Middle frontal gyrus (tissue), 1 donor: Measurements from ENCODE around the gene TUT1.
"Not testable (repeated sequence)": the region's sequence is repeated elsewhere in the genome, so short reads cannot be mapped to it uniquely, and the experiment has no call there.

ENCODE experiments used
- DNase-seq: peaks from one replicate; pipeline ENCODE4 v3.0.0-alpha.2; 2015; ENCODE audit warnings: low spot score; ENCODE audit errors: extremely low spot score

The TUT1 gene

GRCh38 chr11:62556875-62557631, 34.3 kb downstream of the TUT1 start:
- no peak for DNase-seq

- no peak for DNase-seq
Observed at GRCh38 chr11:62556108-62556874, 35.0 kb downstream of the TUT1 start.

DNA sequence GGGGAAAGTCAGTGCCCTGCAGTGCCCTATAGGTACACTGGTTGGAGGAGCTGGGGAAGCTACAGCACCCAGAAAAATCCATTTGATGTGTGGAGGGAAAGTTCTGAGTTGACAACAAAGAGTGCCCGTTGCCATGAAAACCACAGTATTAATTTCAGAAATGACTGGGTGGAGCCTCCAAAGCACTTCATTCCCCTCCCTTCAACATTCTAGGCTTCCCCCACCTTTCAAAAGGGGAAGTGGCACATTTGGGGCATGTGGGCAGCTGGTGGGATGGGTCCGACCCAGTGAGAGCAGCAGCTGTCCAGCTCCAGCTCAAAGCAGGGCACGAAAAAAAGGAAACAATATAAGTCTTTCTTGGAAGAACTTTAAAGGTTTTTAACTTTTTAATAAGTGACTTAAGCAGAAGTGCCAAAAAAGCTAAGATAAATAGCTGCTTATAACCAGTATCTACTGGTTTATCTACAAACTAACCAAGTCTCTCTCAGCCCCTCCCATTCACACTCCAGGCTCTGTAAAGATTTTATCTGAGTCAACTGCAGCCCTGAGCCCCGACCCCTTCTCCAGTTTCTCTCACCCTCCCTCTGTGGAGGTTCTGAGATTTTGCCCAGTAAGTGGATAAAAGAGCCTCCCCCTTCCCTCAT, 35.7 kb downstream of the TUT1 start:
- no peak for DNase-seq

GRCh38 chr11:62554387-62555167, 36.7 kb downstream of the TUT1 start:
- DNase-seq, result no peak

DNA sequence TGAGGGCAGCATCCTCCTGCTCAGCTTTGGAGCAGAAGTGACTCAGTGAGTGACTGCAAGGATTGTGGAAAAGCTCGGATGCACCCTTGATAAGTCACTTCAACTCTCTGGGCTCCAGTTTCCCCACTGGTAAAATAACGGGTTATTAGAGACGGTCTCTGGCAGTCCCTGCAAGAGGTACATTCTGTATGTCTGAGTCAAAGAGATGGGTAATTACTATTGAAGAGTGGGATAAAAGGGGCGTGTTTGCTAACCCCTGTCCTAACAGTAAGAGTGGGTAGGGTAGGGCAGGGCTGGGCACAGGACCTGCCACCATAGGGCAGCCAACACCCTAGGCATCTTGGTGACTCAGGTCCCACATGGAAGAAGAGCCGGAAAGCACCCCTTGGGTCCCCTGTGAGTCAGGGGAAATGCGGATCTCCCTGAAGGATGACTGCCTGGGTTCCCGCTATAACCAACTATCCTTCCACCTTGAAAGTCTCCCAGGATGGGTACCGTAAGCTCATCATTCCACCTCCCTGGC, 37.4 kb downstream of the TUT1 start:
- DNase-seq, result no peak

DNA sequence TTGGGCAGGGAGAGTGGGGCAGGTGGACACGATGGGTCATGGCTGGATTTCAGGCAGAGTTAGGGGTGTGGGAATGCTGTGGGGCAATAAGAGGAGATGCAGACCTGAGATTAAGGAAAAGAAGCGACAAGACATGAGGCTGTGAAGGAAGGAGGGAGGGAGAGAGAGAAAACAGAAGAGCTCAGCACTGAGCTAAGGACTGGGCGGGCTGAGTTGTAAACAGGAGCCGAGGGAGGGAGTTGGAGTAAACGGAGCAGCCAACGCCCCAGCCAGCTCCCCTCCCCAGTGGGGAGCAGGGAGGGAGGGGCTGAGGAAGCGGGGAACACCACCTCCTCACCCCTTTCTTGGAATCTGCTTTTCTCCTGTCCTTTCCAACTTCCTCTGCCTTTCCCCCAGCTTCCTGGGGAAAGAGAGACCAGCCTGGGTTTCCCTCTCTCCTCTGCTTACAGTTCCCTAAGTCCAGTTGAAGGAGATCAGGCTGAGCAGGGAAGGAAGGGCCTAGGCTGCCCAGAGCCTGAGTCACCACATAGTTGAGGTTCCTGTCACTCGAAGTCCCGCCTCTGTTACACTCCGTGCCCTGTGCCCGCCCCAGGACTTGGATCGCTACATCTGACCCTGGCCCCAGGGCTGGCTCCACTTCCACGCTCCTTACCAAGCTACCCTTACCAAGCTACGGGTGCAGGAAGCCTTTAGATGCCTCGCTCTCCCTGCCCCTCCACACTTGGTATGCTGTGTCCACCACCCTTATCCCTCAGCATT, 38.1 kb downstream of the TUT1 start:
- DNase-seq, result no peak

DNA sequence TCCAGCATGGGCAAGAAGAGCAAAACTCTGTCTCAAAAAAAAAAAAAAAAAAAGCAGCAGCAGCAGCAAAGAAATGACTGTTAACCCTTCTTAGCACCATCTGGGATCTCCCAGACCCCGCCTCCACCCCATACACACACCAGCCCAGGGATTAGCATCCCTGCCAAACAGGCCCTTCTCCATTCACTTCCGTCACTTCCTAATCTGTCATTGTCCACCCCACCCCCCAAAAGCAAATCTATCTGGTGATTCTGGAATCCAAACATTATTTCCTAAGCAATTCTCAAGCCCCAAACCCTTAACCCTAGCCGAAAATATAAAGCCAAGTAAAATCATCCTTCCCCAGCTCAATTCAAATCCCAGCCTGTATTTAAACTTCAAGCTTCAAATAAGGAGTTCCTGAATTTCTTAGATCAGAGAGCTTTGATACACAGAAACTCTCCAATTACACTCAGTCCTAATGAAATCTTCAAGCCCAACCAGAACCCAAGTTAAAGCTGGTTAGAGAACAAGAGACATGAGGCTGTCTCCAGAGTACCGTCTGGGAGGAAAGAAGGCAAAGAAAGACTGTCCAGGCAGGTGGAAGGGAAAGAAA, 38.7 kb downstream of the TUT1 start:
- no peak for DNase-seq

- not testable (repeated sequence) for DNase-seq
Observed at GRCh38 chr11:62550478-62550877, 40.8 kb downstream of the TUT1 start.

DNA sequence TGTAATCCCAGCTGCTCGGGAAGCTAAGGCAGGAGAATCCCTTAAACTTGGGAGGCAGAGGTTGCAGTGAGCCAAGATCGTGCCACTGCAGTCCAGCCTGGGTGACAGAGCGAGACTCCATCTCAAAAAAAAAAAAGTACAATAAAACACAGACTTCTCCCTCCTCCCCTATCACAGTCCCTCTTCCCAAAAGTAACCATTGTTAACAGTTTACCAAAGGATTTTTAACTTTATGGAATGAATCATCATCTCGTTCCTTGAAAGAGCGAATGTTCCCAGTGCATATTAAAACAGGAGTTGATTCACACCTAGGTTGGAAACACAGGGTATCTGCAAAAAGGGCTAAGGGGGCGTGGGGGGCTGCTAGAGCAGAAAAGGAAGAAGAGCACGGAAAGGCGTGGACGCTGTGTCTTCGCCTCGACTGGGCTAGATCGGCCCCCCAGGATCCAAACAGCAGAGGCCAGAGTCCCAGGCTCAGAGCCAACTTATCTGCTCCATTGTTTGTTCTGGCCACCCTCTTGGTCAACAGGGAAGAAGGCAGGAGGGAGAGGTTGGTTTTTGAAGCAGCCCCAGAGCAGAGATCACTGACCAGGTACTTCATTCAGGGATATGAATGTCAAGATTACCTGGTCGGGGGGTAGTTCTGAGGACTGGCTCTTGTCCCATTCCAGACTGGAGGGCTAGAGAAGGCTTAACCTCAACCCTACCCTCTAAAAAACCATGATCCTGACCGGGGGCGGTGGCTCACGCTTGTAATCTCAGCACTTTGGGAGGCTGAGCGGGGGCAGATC, 42.6 kb downstream of the TUT1 start:
- no peak for DNase-seq

DNA sequence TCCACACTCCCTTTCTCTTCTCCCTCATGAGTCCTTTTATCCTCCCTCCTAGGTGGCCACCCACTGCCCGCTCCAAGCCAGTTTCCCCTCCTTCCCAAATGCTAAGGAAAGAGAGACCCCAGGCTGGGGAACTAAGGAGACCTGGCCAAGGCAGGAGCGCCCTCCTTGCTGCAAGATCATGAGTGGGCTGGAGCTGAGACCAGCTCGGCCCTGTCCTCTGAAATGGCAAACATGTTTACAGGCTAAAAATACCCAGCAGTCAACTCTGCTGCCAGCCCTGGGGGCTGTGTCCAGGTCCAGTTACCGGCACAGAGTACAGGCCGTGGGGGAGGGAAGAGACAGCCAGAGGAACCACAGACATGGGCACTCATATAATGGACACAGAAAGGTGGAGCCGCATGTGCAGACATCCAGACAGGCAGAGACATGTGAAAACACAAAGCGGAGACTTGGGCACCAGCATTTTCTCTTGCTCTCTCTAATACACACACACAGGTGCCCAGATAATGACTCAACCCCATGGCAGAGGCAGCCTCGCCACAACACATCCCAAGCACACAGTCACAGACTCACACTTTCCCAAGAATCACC, 43.5 kb downstream of the TUT1 start:
- DNase-seq, result no peak

GRCh38 chr11:62546929-62547625, 44.2 kb downstream of the TUT1 start:
- no peak for DNase-seq

- DNase-seq, result no peak
Observed at GRCh38 chr11:62546244-62546928, 44.9 kb downstream of the TUT1 start, which contains the start of gene AHNAK. Gene AHNAK, minus strand, starts transcription at chr11:62546806. Its CDS starts 10,708 bp downstream, at chr11:62536098.

GRCh38 chr11:62545437-62546243, 45.7 kb downstream of the TUT1 start:
- DNase-seq, result no peak

DNA sequence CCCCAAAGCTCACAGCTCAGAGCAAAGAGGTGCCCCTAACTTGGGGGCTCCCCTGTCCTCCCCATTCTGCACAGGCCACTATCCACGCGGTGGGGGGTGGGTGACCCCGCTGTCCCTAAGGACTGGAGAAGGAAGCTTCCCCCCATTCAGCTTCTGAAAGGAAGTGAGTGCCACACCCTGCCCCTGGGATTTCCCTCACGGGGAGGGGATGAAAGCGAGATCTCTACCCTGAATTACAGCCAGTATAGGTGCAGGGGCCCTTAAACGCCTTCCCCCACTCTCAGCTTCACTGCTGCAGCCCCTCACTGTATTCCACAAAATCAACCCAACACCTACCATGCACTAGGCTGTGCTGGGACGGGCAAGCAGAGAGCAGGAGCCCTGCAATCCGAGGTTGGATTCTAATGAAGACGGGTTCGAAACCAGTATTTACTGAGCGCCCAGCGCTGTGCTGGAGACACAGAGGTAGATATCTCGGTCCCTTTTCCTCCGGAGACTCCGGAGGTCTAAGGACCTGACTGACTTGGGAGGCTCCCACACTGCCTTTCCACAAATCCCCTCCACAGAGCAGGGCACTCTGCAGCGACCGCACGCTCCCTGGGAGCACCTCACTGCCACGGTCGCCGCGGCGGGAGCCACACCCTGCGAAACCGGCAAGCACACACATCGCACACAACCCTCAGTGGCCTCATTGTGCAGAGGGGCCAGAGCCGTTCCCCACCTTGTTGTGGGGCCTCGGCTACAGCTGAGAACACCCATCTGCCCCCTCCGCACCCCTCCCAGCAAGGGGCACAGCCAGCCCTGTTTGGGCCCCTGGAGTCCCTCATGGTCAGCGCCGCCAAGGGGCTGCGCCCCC, 46.5 kb downstream of the TUT1 start:
- DNase-seq, result no peak

DNA sequence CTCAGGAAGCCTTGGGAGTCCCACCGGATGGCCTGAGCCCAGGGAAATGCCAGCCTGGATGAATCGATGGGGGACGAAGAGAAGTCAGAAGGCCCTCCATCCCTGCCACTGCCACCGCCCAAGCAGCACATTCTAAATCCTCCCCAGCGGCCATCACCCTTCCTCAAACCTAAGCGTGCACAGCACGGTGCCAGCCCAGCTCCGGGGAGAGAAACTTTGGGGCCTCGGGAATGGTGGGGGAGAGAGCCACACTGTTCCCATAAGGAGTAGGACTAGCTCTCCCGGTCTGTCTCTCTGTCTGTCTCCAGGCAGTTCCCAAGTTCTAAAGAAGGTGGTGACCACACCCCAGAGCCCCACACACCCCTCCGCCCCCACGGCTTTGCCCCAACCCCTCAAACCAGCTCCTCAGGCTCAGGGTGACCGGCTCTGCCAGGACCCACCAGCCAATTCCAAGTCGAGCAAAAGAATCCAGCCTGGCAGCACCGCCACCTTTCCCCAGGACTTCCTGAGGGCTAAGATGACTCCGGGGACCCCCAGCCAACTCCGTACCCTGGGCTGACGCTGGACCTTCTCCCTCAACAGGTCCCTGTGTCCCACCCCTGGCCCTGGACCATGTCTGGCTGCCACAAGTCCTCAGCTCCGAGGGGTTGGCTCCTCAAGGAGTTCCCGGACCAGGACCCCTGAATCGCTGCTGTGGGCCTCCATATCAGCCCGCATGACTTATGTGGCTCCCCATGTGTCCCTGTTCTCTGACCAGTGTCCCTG, 47.5 kb downstream of the TUT1 start:
- DNase-seq, result no peak
